B cell (primary cell): ENCODE measurements around the gene KIAA0319L. TPM values are rescaled to one million over a fixed set of nuclear protein-coding genes. Genes with fewer than 3 reads are reported as not detected.

Experiments
- ATAC-seq: fragments of 200-7000 bp; cut with Tn5 transposase; one replicate; pipeline ENCODE4 v1.10.0; 2021; ENCODE audit warnings: low read depth, mild to moderate bottlenecking, moderate number of reproducible peaks, moderate library complexity
- CTCF ChIA-PET: fragments of 350-600 bp; sonication (Branson Sonifier 250); formaldehyde crosslinking; loops from one replicate; lab custom pipeline; 2021; ENCODE audit warnings: antibody characterized with exemption, inconsistent platforms; lab: Charles Lee
- POLR2A ChIA-PET: fragments of 350-600 bp; sonication (Branson Sonifier 250); formaldehyde crosslinking; loops from one replicate; lab custom pipeline; 2021; ENCODE audit warnings: antibody characterized with exemption; lab: Charles Lee
- DNase-seq: peaks from one replicate; pipeline ENCODE4 v3.0.0; 2013
- H2AFZ ChIP-seq: 2 replicates; pipeline ENCODE4 v1.6.1; 2012; ENCODE audit warnings: mild to moderate bottlenecking, low read depth, low read length; ENCODE audit not compliant: insufficient read depth, poor library complexity, severe bottlenecking
- H3K27ac ChIP-seq, 2 donors: 1 replicate in 1 of 2; 2 replicates in 1 of 2; pipeline ENCODE4 v1.5.1; 2012 to 2013; ENCODE audit warnings: low read length in 2 of 2, mild to moderate bottlenecking in 2 of 2, moderate library complexity in 1 of 2
- H3K27me3 ChIP-seq, 4 experiments: fragments of 200-600 bp in 1 of 4; sonication (generic) in 1 of 4; replicated peaks in 1 of 4; 1 replicate in 2 of 4; 2 replicates in 2 of 4; pipeline versions ENCODE4 v1.6.1 to v1.7.0; 2013 to 2016; ENCODE audit warnings: low read length in 3 of 4, mild to moderate bottlenecking in 2 of 4, mixed read lengths in 1 of 4, moderate library complexity in 1 of 4; ENCODE audit not compliant: insufficient read depth in 4 of 4, control insufficient read depth in 3 of 4; ENCODE audit errors: control extremely low read depth in 1 of 4
- H3K36me3 ChIP-seq, 2 experiments: replicated peaks in 1 of 2; 1 replicate in 1 of 2; 2 replicates in 1 of 2; pipeline versions ENCODE4 v1.6.1 to v1.7.1; 2013; ENCODE audit warnings: low read length in 1 of 2; ENCODE audit not compliant: insufficient read depth in 2 of 2, control insufficient read depth in 1 of 2; ENCODE audit errors: control extremely low read depth in 1 of 2, extremely low read depth in 1 of 2
- H3K4me1 ChIP-seq, 2 donors: fragments of 200-600 bp in 1 of 2; sonication (generic) in 1 of 2; 1 replicate in 1 of 2; 2 replicates in 1 of 2; pipeline versions ENCODE4 v1.5.1 to v1.6.1; 2013 to 2017; ENCODE audit warnings: low read length in 2 of 2; ENCODE audit not compliant: control insufficient read depth in 2 of 2, insufficient read depth in 2 of 2
- H3K4me2 ChIP-seq: replicated peaks from 2 replicates; pipeline ENCODE3; 2012; ENCODE audit warnings: mild to moderate bottlenecking, low read depth, low read length; ENCODE audit not compliant: poor library complexity, severe bottlenecking
- H3K4me3 ChIP-seq, 5 experiments: fragments of 200-600 bp in 1 of 5; sonication (generic) in 1 of 5; 1 replicate in 3 of 5; 2 replicates in 2 of 5; pipeline versions ENCODE4 v1.5.1 to v1.7.0; 2011 to 2016; ENCODE audit warnings: low read length in 4 of 5, mild to moderate bottlenecking in 4 of 5, low read depth in 2 of 5, control low read depth in 1 of 5, moderate library complexity in 1 of 5; ENCODE audit not compliant: insufficient read depth in 1 of 5; ENCODE audit errors: control extremely low read depth in 1 of 5, extremely low read depth in 1 of 5
- H3K79me2 ChIP-seq: fragments of 200-600 bp; sonication (generic); one replicate; pipeline ENCODE4 v1.6.0; 2016; ENCODE audit warnings: low read length; ENCODE audit not compliant: control insufficient read depth, insufficient read depth
- H3K9ac ChIP-seq: fragments of 200-600 bp; sonication (generic); 2 replicates; pipeline ENCODE4 v1.6.1; 2017; ENCODE audit warnings: mild to moderate bottlenecking, low read length, moderate library complexity
- H3K9me3 ChIP-seq, 3 donors: one replicate each; pipeline versions ENCODE4 v1.6.1 to v1.7.1; 2013; ENCODE audit warnings: low read length in 2 of 3; ENCODE audit not compliant: control insufficient read depth in 2 of 3, insufficient read depth in 1 of 3; ENCODE audit errors: control extremely low read depth in 1 of 3
- H4K20me1 ChIP-seq: 2 replicates; pipeline ENCODE4 v1.6.0; 2012; ENCODE audit warnings: mild to moderate bottlenecking, low read length; ENCODE audit not compliant: insufficient read depth, control insufficient read depth, poor library complexity, severe bottlenecking
- H3K27ac Mint-ChIP-seq: one replicate; pipeline ENCODE4 v1.8.0; 2021; ENCODE audit warnings: mixed read lengths
- H3K27me3 Mint-ChIP-seq: one replicate; pipeline ENCODE4 v1.8.0; 2021; ENCODE audit warnings: mixed read lengths
- H3K4me1 Mint-ChIP-seq: one replicate; pipeline ENCODE4 v1.8.0; 2021; ENCODE audit warnings: mixed read lengths
- H3K4me3 Mint-ChIP-seq: one replicate; pipeline ENCODE4 v1.8.0; 2021; ENCODE audit warnings: mixed read lengths
- H3K9me3 Mint-ChIP-seq: one replicate; pipeline ENCODE4 v1.8.0; 2022; ENCODE audit warnings: mixed read lengths; ENCODE audit not compliant: insufficient read depth
- CTCF ChIP-seq: fragments of 200-600 bp; IDR thresholded peaks from one replicate; pipeline ENCODE4 v1.8.0; 2022; ENCODE audit warnings: antibody characterized with exemption, mild to moderate bottlenecking
- EZH2 ChIP-seq: IDR thresholded peaks from 2 replicates; pipeline ENCODE4 v1.6.1; 2012; ENCODE audit warnings: borderline replicate concordance, low read depth, mild to moderate bottlenecking, moderate library complexity, low read length; ENCODE audit not compliant: insufficient read depth, poor library complexity, severe bottlenecking
- WGBS: methylation state at CpG from one replicate; pipeline ENCODE4 v1.1.5; 2013; ENCODE audit warnings: missing lambda C conversion rate; ENCODE audit not compliant: insufficient coverage; 5-methylcytosine and 5-hydroxymethylcytosine counted together
- intact Hi-C: fragments of 100-400 bp; cut with micrococcal nuclease; formaldehyde crosslinking; loops from one replicate; pipeline ENCODE4 v1.10.0; 2022
- polyA plus RNA-seq: library from polyadenylated mRNA; depleted of rRNA; stranded (reverse); fragments of >200 nt; gene quantifications from 2 replicates; pipeline ENCODE4 v1.2.3, GENCODE V29; 2012
- total RNA-seq, 2 donors: library from RNA; stranded (reverse); fragments of 120-200 nt in 1 of 2; gene quantifications; 1 replicate in 1 of 2; 2 replicates in 1 of 2; pipeline versions ENCODE4 v1.2.3 to v1.2.4, GENCODE V29; 2013 to 2022

KIAA0319L gene
- total and polyA plus RNA-seq, 2 donors (not counting 1 experiment from before 2014, with no cell fraction given): 35.9 to 78.1 TPM

- POLR2A ChIA-PET: no interaction called here
- Mint-ChIP-seq H3K27ac (no peak overlapping the region), H3K9me3 (peaks cover 4% of the 10 kb centered on the region), H3K4me1 (no peaks in the 10 kb centered on the region), H3K27me3 (no peaks in the 10 kb centered on the region), H3K4me3 (no peak overlapping the region)
- Histone ChIP-seq H3K9me3 (peaks cover 0 to 10% (median 3%) of the 10 kb centered on the region in 3 donors), H3K27me3 (no peaks in the 10 kb centered on the region), H3K79me2 (no peaks in the 10 kb centered on the region), H3K9ac (no peak overlapping the region), H3K36me3 (peaks cover 13 to 51% of the 10 kb centered on the region in 2 experiments), H3K27ac (no peak overlapping the region), H3K4me3 (no peak overlapping the region), H2AFZ (no peak overlapping the region), H3K4me1 (no peaks in the 10 kb centered on the region), H3K4me2 (no peak overlapping the region), H4K20me1 (no peaks in the 10 kb centered on the region)
- DNase-seq: no peak
- intact Hi-C loops: no loop called here
- ATAC-seq: no peak
- CTCF ChIA-PET: interaction anchor here (1.1 to 1.5 kb wide), 2 partner anchors 11 to 12 kb away, joined by 4 to 8 read pairs; no protein-coding TSS in a partner anchor
- no peak for TF ChIP-seq EZH2
- no peak for TF ChIP-seq CTCF
- whole genome bisulfite sequencing: 100% methylated on average over 2 of the region's 2 CpGs
Observed at GRCh38 chr1:35463232-35463631, 94.0 kb downstream of the KIAA0319L start.

GRCh38 chr1:35461966-35462651 is 95.1 kb downstream of the KIAA0319L start:
- 100% methylated on average over 1 of the region's 5 CpGs for WGBS
- POLR2A ChIA-PET: no interaction called here

More at GRCh38 chr1:35461966-35462651, 95.1 kb downstream of the KIAA0319L start:
- Histone ChIP-seq H3K79me2 (no peaks in the 10 kb centered on the region), H3K4me3 (no peak overlapping the region), H4K20me1 (no peaks in the 10 kb centered on the region), H3K27me3 (no peaks in the 10 kb centered on the region), H2AFZ (no peak overlapping the region), H3K36me3 (peaks cover 14 to 48% of the 10 kb centered on the region in 2 experiments), H3K4me1 (no peaks in the 10 kb centered on the region), H3K9ac (no peak overlapping the region), H3K4me2 (no peak overlapping the region), H3K27ac (no peak overlapping the region), H3K9me3 (peaks cover 0 to 10% (median 3%) of the 10 kb centered on the region in 3 donors)
- H3K4me1 Mint-ChIP-seq: no peaks in the 10 kb centered on the region
- intact Hi-C loops: no loop called here
- TF ChIP-seq EZH2: no peak
- TF ChIP-seq CTCF: no peak
- CTCF ChIA-PET: interaction anchor here (1.5 kb wide), 1 partner anchor 9 kb away, joined by 8 read pairs; no protein-coding TSS in a partner anchor
- H3K27me3 Mint-ChIP-seq: no peaks in the 10 kb centered on the region
- no peak overlapping the region for H3K4me3 Mint-ChIP-seq
- DNase-seq: no peak
- no peak for ATAC-seq
- H3K27ac Mint-ChIP-seq: no peak overlapping the region
- peaks cover 4% of the 10 kb centered on the region for H3K9me3 Mint-ChIP-seq
